ENCODE measurements around the gene ABCE1. TPM values are rescaled to one million over a fixed set of nuclear protein-coding genes. Genes with fewer than 3 reads are reported as not detected.

ABCE1 gene
- total RNA-seq, 1 donor from 2014 or later = 81.1 TPM

GRCh38 chr4:145093638-145094037 is 4.5 kb upstream of the ABCE1 start:
- peaks cover 14% of the 10 kb centered on the region for H3K4me1 ChIP-seq (ENCODE audit: insufficient read depth, low read length)
- TF ChIP-seq EZH2 (IDR thresholded peaks at IDR 0.05; ENCODE audit: insufficient read depth, low read length) (no peak), CTCF (IDR thresholded peaks at IDR 0.05; ENCODE audit: insufficient read depth, low read depth, low read length) (no peak)
- H2AFZ ChIP-seq (ENCODE audit: low read depth, low read length) = no peak overlapping the region
- peaks cover 7% of the 10 kb centered on the region for H3K4me1 Mint-ChIP-seq (ENCODE audit: low read depth, unreplicated experiment)
- peaks cover 80% of the 10 kb centered on the region for H3K79me2 ChIP-seq (ENCODE audit: insufficient read depth, low read length)
- no peak overlapping the region for H3K4me2 ChIP-seq (ENCODE audit: low read length)
- H4K20me1 ChIP-seq (ENCODE audit: insufficient read depth, low read length) = no peaks in the 10 kb centered on the region
- no peaks in the 10 kb centered on the region for H3K27me3 ChIP-seq (ENCODE audit: insufficient read depth, low read length)
- peaks cover 8% of the 10 kb centered on the region for H3K9me3 Mint-ChIP-seq (ENCODE audit: unreplicated experiment)
- no peak overlapping the region for H3K27ac Mint-ChIP-seq (ENCODE audit: unreplicated experiment)
- H3K9ac ChIP-seq (ENCODE audit: low read length) = no peak overlapping the region
- H3K27ac ChIP-seq (ENCODE audit: low read depth, low read length) = no peak overlapping the region
- H3K27me3 Mint-ChIP-seq (ENCODE audit: low read depth, unreplicated experiment) = no peaks in the 10 kb centered on the region
- no peaks in the 10 kb centered on the region for H3K9me3 ChIP-seq (ENCODE audit: insufficient read depth, low read depth, low read length)
- H3K4me3 ChIP-seq (ENCODE audit: insufficient read depth, low read depth, low read length) = no peak overlapping the region
- H3K36me3 Mint-ChIP-seq (ENCODE audit: low read depth, unreplicated experiment) = peaks cover 20% of the 10 kb centered on the region
- H3K36me3 ChIP-seq (ENCODE audit: insufficient read depth, low read length) = peaks cover 28% of the 10 kb centered on the region
- DNase-seq (ENCODE audit: low read depth) = no peak
- H3K4me3 Mint-ChIP-seq (ENCODE audit: unreplicated experiment) = no peak overlapping the region
- FAIRE-seq = no peak

- Mint-ChIP-seq H3K4me1 (ENCODE audit: low read depth, unreplicated experiment) (peaks cover 7% of the 10 kb centered on the region), H3K36me3 (ENCODE audit: low read depth, unreplicated experiment) (peaks cover 16% of the 10 kb centered on the region), H3K4me3 (ENCODE audit: unreplicated experiment) (peak overlapping the region; percentile 98), H3K27me3 (ENCODE audit: low read depth, unreplicated experiment) (no peaks in the 10 kb centered on the region), H3K9me3 (ENCODE audit: unreplicated experiment) (peaks cover 8% of the 10 kb centered on the region), H3K27ac (ENCODE audit: unreplicated experiment) (peak overlapping the region; percentile 99)
- Histone ChIP-seq H3K36me3 (ENCODE audit: insufficient read depth, low read length) (peaks cover 15% of the 10 kb centered on the region), H3K9me3 (ENCODE audit: insufficient read depth, low read depth, low read length) (no peaks in the 10 kb centered on the region), H3K4me2 (ENCODE audit: low read length) (peak overlapping the region; percentile 90), H3K79me2 (ENCODE audit: insufficient read depth, low read length) (peaks cover 86% of the 10 kb centered on the region), H2AFZ (ENCODE audit: low read depth, low read length) (peak overlapping the region; percentile 90), H4K20me1 (ENCODE audit: insufficient read depth, low read length) (peaks cover 22% of the 10 kb centered on the region), H3K4me1 (ENCODE audit: insufficient read depth, low read length) (peaks cover 14% of the 10 kb centered on the region), H3K27me3 (ENCODE audit: insufficient read depth, low read length) (no peaks in the 10 kb centered on the region), H3K27ac (ENCODE audit: low read depth, low read length) (peak overlapping the region; percentile 96), H3K4me3 (ENCODE audit: insufficient read depth, low read depth, low read length) (peak overlapping the region; percentile 98), H3K9ac (ENCODE audit: low read length) (peak overlapping the region; percentile 95)
- DNase-seq (ENCODE audit: low read depth) = no peak
- no peak for TF ChIP-seq EZH2 (IDR thresholded peaks at IDR 0.05; ENCODE audit: insufficient read depth, low read length)
- no peak for TF ChIP-seq CTCF (IDR thresholded peaks at IDR 0.05; ENCODE audit: insufficient read depth, low read depth, low read length)
- peak; percentile 83 for FAIRE-seq
Observed at GRCh38 chr4:145097331-145097820, 735 bp upstream of the ABCE1 start.

- Histone ChIP-seq H3K4me1 (ENCODE audit: insufficient read depth, low read length) (peaks cover 14% of the 10 kb centered on the region), H3K9me3 (ENCODE audit: insufficient read depth, low read depth, low read length) (no peaks in the 10 kb centered on the region), H2AFZ (ENCODE audit: low read depth, low read length) (peak overlapping the region; percentile 90), H4K20me1 (ENCODE audit: insufficient read depth, low read length) (peaks cover 33% of the 10 kb centered on the region), H3K4me2 (ENCODE audit: low read length) (peak overlapping the region; percentile 90), H3K4me3 (ENCODE audit: insufficient read depth, low read depth, low read length) (peak overlapping the region; percentile 98), H3K27ac (ENCODE audit: low read depth, low read length) (peak overlapping the region; percentile 96), H3K36me3 (ENCODE audit: insufficient read depth, low read length) (peaks cover 5% of the 10 kb centered on the region), H3K9ac (ENCODE audit: low read length) (peak overlapping the region; percentile 95), H3K27me3 (ENCODE audit: insufficient read depth, low read length) (no peaks in the 10 kb centered on the region), H3K79me2 (ENCODE audit: insufficient read depth, low read length) (peaks cover 86% of the 10 kb centered on the region)
- no peaks in the 10 kb centered on the region for H3K27me3 Mint-ChIP-seq (ENCODE audit: low read depth, unreplicated experiment)
- TF ChIP-seq CTCF (IDR thresholded peaks at IDR 0.05; ENCODE audit: insufficient read depth, low read depth, low read length) (no peak), EZH2 (IDR thresholded peaks at IDR 0.05; ENCODE audit: insufficient read depth, low read length) (no peak)
- DNase-seq (ENCODE audit: low read depth) (peak; percentile 64), FAIRE-seq (peak; percentile 62)
- peaks cover 3% of the 10 kb centered on the region for H3K9me3 Mint-ChIP-seq (ENCODE audit: unreplicated experiment)
- peak overlapping the region; percentile 98 for H3K4me3 Mint-ChIP-seq (ENCODE audit: unreplicated experiment)
- H3K36me3 Mint-ChIP-seq (ENCODE audit: low read depth, unreplicated experiment) = peaks cover 9% of the 10 kb centered on the region
- peaks cover 7% of the 10 kb centered on the region for H3K4me1 Mint-ChIP-seq (ENCODE audit: low read depth, unreplicated experiment)
- H3K27ac Mint-ChIP-seq (ENCODE audit: unreplicated experiment) = peak overlapping the region; percentile 99
Observed at GRCh38 chr4:145098675-145099037, 545 bp downstream of the ABCE1 start.
